Raji (cell line): Measurements from ENCODE around the gene LATS2.

Experiments used
- POLR2A ChIP-seq: IDR thresholded peaks from 2 replicates; pipeline ENCODE4 v1.6.1; 2011; ENCODE audit warnings: low read depth, low read length, control low read depth; ENCODE audit not compliant: insufficient read depth

LATS2 gene

GRCh38 chr13:21018220-21018619 is 43.2 kb downstream of the LATS2 start:
- no peak for TF ChIP-seq POLR2A

GRCh38 chr13:21016487-21016886 is 44.9 kb downstream of the LATS2 start:
- TF ChIP-seq POLR2A = no peak

- no peak for TF ChIP-seq POLR2A
These were observed 46.1 kb downstream of the LATS2 start for GRCh38 chr13:21015284-21015683.

GRCh38 chr13:21014502-21015170 is 46.8 kb downstream of the LATS2 start:
- no peak for TF ChIP-seq POLR2A

- TF ChIP-seq POLR2A = no peak
These were observed 47.3 kb downstream of the LATS2 start for GRCh38 chr13:21014139-21014501.

- no peak for TF ChIP-seq POLR2A
These were observed 47.7 kb downstream of the LATS2 start for GRCh38 chr13:21013682-21014038.

DNA sequence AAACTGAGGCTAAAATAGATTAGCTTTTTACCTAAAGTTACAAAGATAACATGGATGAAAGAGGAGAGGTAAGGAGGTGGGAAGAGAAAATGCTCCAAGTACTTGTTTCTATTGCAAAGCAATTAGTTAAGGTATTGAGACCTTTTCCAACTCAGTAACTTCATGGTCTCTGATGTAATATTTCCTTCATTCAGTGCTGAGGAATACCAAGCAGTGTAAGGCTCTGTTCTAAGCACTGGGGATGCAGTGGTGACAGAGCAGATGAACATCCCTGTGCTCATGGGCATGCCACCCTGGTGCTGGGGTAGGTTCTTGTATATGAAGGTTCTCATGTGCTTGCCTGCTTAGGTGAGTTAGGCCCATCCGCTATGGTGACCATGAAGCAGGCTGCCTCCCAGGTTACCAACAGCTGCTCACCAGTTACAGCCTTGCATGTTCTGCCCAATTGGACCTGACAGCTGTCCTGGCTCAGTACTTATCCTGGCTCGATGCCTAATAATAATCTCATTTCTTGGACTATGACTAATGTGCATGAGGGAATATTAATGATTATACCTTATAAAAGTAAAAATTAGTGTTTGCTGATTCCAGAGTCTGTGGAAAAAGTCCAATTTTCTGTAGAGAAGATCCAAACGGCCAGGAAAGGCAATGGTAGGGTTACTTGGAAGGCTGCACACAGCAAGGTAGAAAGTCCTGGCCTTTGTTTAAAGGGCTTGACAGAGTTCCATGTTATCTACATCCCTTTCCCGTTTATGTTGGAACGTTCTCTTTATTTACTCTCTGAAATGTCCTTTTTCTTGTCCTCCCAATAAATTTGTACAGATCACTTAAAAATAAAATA is 48.3 kb downstream of the LATS2 start:
- no peak for TF ChIP-seq POLR2A

- no peak for TF ChIP-seq POLR2A
These were observed 49.2 kb downstream of the LATS2 start for GRCh38 chr13:21012211-21012610.

DNA sequence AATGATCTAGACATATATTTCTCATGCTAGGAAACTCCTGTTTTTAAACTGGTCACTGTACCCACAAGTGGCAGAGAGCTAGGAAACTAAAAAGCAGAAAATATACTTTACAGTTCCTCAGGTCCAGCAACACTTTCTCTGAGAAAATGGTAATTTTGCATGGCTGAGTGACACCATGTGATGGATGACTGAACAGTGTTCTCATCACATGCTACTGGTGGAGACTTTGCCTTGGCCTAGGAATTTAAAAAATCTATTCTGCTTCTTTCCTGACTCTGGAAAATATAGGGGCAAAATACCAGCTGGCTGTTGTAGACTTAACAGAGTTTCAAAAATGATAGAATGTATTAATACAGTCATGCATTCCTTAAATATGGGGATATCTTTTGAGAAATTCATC is 50.0 kb downstream of the LATS2 start:
- no peak for TF ChIP-seq POLR2A

DNA sequence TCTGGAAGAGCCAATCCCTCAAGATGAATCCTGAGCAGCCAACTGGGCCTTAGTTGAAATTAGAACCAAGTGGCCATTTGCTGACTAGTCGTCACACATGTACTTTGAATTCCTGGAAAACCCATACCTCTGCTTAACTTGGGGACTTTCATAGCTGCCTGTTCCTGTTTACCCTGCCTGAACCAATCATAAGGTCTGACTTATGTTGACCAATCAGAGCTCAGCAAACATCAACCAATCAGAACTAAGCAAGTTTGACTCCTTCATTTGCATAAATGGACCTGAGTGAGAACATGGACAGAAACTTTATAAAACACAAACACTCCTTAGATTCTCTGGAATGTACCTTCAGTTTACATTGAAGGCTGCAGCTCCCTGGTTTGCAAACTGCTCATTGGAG is 50.8 kb downstream of the LATS2 start:
- no peak for TF ChIP-seq POLR2A

DNA sequence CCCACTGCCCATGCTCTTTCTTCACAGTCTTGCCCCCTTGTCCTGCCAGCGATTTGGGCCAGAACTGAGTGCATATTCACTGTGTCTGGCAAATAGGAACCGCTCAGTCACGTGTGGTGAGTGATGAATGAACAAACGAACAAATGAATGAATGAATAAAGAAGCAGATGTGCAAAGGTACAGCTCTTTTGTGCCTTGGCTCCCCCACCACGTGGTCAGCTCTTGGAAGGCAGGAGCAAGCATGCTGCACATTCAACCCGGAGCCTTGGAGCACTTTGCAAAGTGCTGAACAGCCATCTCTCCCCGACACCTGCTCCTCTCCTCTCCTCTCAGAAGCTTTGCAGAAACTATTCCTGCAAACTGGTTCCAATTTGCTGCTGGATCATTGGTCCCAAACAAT is 52.4 kb downstream of the LATS2 start:
- no peak for TF ChIP-seq POLR2A

GRCh38 chr13:21008026-21008425 is 53.4 kb downstream of the LATS2 start:
- no peak for TF ChIP-seq POLR2A

GRCh38 chr13:21006141-21007005 is 55.0 kb downstream of the LATS2 start:
- TF ChIP-seq POLR2A = no peak

DNA sequence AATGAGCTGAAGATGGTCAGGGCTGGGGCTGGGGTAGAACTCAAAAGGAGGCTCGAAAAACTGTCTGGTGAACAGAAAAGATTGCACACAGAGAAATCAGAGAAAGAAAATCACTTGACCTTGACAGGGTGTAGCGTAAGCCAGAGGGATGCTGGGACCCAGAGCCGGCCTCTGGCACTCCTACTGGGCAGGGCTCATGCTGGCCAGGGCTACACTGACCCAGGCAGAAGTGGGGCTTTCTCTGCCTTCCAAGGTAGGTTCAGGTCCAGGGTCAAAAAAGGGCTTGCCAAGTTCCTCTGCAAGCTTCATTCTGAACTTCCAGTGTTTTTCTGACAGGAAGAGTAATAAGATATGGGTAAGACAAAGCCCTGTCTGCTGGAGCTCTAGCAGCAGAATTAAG is 56.2 kb downstream of the LATS2 start:
- no peak for TF ChIP-seq POLR2A

DNA sequence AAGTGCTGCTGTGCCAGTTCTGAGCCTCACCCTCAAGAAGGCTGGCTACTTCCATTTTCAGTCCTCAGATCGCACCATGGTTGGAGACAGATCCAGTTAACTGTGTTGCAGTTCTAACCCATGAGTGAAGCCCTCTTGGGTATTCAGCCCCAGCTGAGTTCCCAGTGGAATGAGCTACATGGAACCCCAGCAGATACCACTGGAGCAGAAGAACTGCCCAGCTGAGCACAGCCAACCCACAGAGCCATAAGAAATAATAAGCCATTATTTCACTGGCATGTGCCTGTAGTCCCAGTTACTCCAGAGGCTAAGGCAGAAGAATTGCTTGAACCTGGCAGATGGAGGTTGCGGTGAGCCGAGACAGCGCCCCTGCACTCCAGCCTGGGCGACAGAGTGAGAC is 59.9 kb downstream of the LATS2 start:
- no peak for TF ChIP-seq POLR2A

GRCh38 chr13:21000647-21001046 is 60.7 kb downstream of the LATS2 start:
- TF ChIP-seq POLR2A = no peak
